ENCODE data around the gene QKI. TPM values are rescaled to one million over a fixed set of nuclear protein-coding genes. Genes with fewer than 3 reads are reported as not detected.
A peak's percentile ranks its signal among the peaks of the same experiment; 100 is the strongest.

The QKI gene
- 69.3 and 79.7 TPM in 2 replicates for total RNA-seq

GRCh38 chr6:163414117-163414945 lies at the start of gene QKI:
QKI (plus strand) TSS chr6:163414718; CDS start chr6:163415194, 476 bp downstream.
- DNase-seq: peak; percentile 94
- Mint-ChIP-seq H3K4me3 (peak within 1 kb of the TSS; percentile 91), H3K27ac (peak within 1 kb of the TSS; percentile 92), H3K4me1 (peaks cover 28% of the 10 kb centered on the region), H3K36me3 (ENCODE audit: low read depth) (no peaks in the 10 kb centered on the region), H3K9me3 (no peaks in the 10 kb centered on the region), H3K27me3 (peaks cover 11% of the 10 kb centered on the region)
- intact Hi-C loops (cut with micrococcal nuclease): no loop called here

- no peaks in the 10 kb centered on the region for H3K27me3 Mint-ChIP-seq
- no peaks in the 10 kb centered on the region for H3K36me3 Mint-ChIP-seq (ENCODE audit: low read depth)
- DNase-seq: no peak
- no peak overlapping the region for H3K27ac Mint-ChIP-seq
- intact Hi-C loops (cut with micrococcal nuclease): no loop called here
- no peaks in the 10 kb centered on the region for H3K9me3 Mint-ChIP-seq
- H3K4me1 Mint-ChIP-seq: peaks cover 4% of the 10 kb centered on the region
- no peak overlapping the region for H3K4me3 Mint-ChIP-seq
Measured at GRCh38 chr6:163366288-163366687, 48.2 kb upstream of the QKI start.

- H3K4me3 Mint-ChIP-seq: no peak overlapping the region
- H3K27ac Mint-ChIP-seq: no peak overlapping the region
- H3K36me3 Mint-ChIP-seq (ENCODE audit: low read depth): no peaks in the 10 kb centered on the region
- H3K27me3 Mint-ChIP-seq: no peaks in the 10 kb centered on the region
- no peaks in the 10 kb centered on the region for H3K9me3 Mint-ChIP-seq
- H3K4me1 Mint-ChIP-seq: peaks cover 4% of the 10 kb centered on the region
- intact Hi-C loops (cut with micrococcal nuclease): no loop called here
- no peak for DNase-seq
Measured at GRCh38 chr6:163367497-163368183, 46.9 kb upstream of the QKI start.

GRCh38 chr6:163369141-163369540 lies 45.4 kb upstream of the QKI start:
- Mint-ChIP-seq H3K36me3 (ENCODE audit: low read depth) (no peaks in the 10 kb centered on the region), H3K27me3 (no peaks in the 10 kb centered on the region), H3K9me3 (no peaks in the 10 kb centered on the region), H3K4me3 (no peak overlapping the region), H3K4me1 (peaks cover 4% of the 10 kb centered on the region), H3K27ac (no peak overlapping the region)
- intact Hi-C loops (cut with micrococcal nuclease): no loop called here
- no peak for DNase-seq

GRCh38 chr6:163369628-163370365 lies 44.7 kb upstream of the QKI start:
- no peak for DNase-seq
- Mint-ChIP-seq H3K27ac (no peak overlapping the region), H3K36me3 (ENCODE audit: low read depth) (no peaks in the 10 kb centered on the region), H3K4me3 (no peak overlapping the region), H3K27me3 (no peaks in the 10 kb centered on the region), H3K9me3 (no peaks in the 10 kb centered on the region), H3K4me1 (peaks cover 4% of the 10 kb centered on the region)
- intact Hi-C loops (cut with micrococcal nuclease): no loop called here

- Mint-ChIP-seq H3K4me3 (no peak overlapping the region), H3K9me3 (no peaks in the 10 kb centered on the region), H3K27me3 (no peaks in the 10 kb centered on the region), H3K27ac (no peak overlapping the region), H3K4me1 (peaks cover 4% of the 10 kb centered on the region), H3K36me3 (ENCODE audit: low read depth) (no peaks in the 10 kb centered on the region)
- intact Hi-C loops (cut with micrococcal nuclease): no loop called here
- DNase-seq: no peak
Measured at GRCh38 chr6:163370464-163371117, 43.9 kb upstream of the QKI start.

GRCh38 chr6:163371129-163371528 lies 43.4 kb upstream of the QKI start:
- Mint-ChIP-seq H3K36me3 (ENCODE audit: low read depth) (no peaks in the 10 kb centered on the region), H3K27me3 (no peaks in the 10 kb centered on the region), H3K4me3 (no peak overlapping the region), H3K4me1 (peaks cover 4% of the 10 kb centered on the region), H3K9me3 (no peaks in the 10 kb centered on the region), H3K27ac (no peak overlapping the region)
- DNase-seq: no peak
- intact Hi-C loops (cut with micrococcal nuclease): no loop called here

- peaks cover 4% of the 10 kb centered on the region for H3K4me1 Mint-ChIP-seq
- no peaks in the 10 kb centered on the region for H3K36me3 Mint-ChIP-seq (ENCODE audit: low read depth)
- DNase-seq: no peak
- intact Hi-C loops (cut with micrococcal nuclease): no loop called here
- no peaks in the 10 kb centered on the region for H3K9me3 Mint-ChIP-seq
- H3K27ac Mint-ChIP-seq: no peak overlapping the region
- H3K4me3 Mint-ChIP-seq: no peak overlapping the region
- no peaks in the 10 kb centered on the region for H3K27me3 Mint-ChIP-seq
Measured at GRCh38 chr6:163373240-163373639, 41.3 kb upstream of the QKI start.

- Mint-ChIP-seq H3K36me3 (ENCODE audit: low read depth) (no peaks in the 10 kb centered on the region), H3K27ac (no peak overlapping the region), H3K27me3 (no peaks in the 10 kb centered on the region), H3K4me1 (peaks cover under 1% of the 10 kb centered on the region), H3K4me3 (no peak overlapping the region), H3K9me3 (no peaks in the 10 kb centered on the region)
- no peak for DNase-seq
- intact Hi-C loops (cut with micrococcal nuclease): no loop called here
Measured at GRCh38 chr6:163375361-163375760, 39.2 kb upstream of the QKI start.

- no peak overlapping the region for H3K27ac Mint-ChIP-seq
- H3K4me3 Mint-ChIP-seq: no peak overlapping the region
Measured at GRCh38 chr6:163376187-163376586, 38.3 kb upstream of the QKI start.

GRCh38 chr6:163377561-163377960 lies 37.0 kb upstream of the QKI start:
- DNase-seq: no peak
- intact Hi-C loops (cut with micrococcal nuclease): no loop called here
- no peaks in the 10 kb centered on the region for H3K4me1 Mint-ChIP-seq
- no peak overlapping the region for H3K27ac Mint-ChIP-seq
- no peaks in the 10 kb centered on the region for H3K9me3 Mint-ChIP-seq
- H3K4me3 Mint-ChIP-seq: no peak overlapping the region
- H3K36me3 Mint-ChIP-seq (ENCODE audit: low read depth): no peaks in the 10 kb centered on the region
- H3K27me3 Mint-ChIP-seq: no peaks in the 10 kb centered on the region

More at GRCh38 chr6:163376187-163376586, 38.3 kb upstream of the QKI start:
- Mint-ChIP-seq H3K9me3 (no peaks in the 10 kb centered on the region), H3K27me3 (no peaks in the 10 kb centered on the region), H3K36me3 (ENCODE audit: low read depth) (no peaks in the 10 kb centered on the region), H3K4me1 (no peaks in the 10 kb centered on the region)
- intact Hi-C loops (cut with micrococcal nuclease): no loop called here
- no peak for DNase-seq

GRCh38 chr6:163380216-163380615 lies 34.3 kb upstream of the QKI start:
- intact Hi-C loops (cut with micrococcal nuclease): no loop called here
- no peak overlapping the region for H3K27ac Mint-ChIP-seq
- no peaks in the 10 kb centered on the region for H3K4me1 Mint-ChIP-seq
- DNase-seq: no peak
- peaks cover 4% of the 10 kb centered on the region for H3K9me3 Mint-ChIP-seq
- H3K27me3 Mint-ChIP-seq: no peaks in the 10 kb centered on the region
- no peaks in the 10 kb centered on the region for H3K36me3 Mint-ChIP-seq (ENCODE audit: low read depth)
- H3K4me3 Mint-ChIP-seq: no peak overlapping the region

- DNase-seq: no peak
- no peak overlapping the region for H3K4me3 Mint-ChIP-seq
- H3K9me3 Mint-ChIP-seq: peaks cover 4% of the 10 kb centered on the region
- H3K4me1 Mint-ChIP-seq: no peaks in the 10 kb centered on the region
- no peaks in the 10 kb centered on the region for H3K36me3 Mint-ChIP-seq (ENCODE audit: low read depth)
- intact Hi-C loops (cut with micrococcal nuclease): no loop called here
- H3K27me3 Mint-ChIP-seq: no peaks in the 10 kb centered on the region
- H3K27ac Mint-ChIP-seq: no peak overlapping the region
Measured at GRCh38 chr6:163381118-163381756, 33.3 kb upstream of the QKI start.
